ENCODE results near the gene CFL1.

CFL1 gene

GRCh38 chr11:65806979-65807378 lies 51.0 kb downstream of the CFL1 start:
- Histone ChIP-seq H3K36me3 (replicated peaks; ENCODE audit: low read depth, low read length) (no peaks in the 10 kb centered on the region), H4K20me1 (ENCODE audit: insufficient read depth, low read length) (no peaks in the 10 kb centered on the region), H3K27ac (ENCODE audit: low read length) (no peak overlapping the region), H3K4me2 (ENCODE audit: low read length) (peak overlapping the region; percentile 4; the same call in 1 of the 2 replicates), H3K4me1 (ENCODE audit: low read length) (peaks cover 14% of the 10 kb centered on the region), H3K79me2 (ENCODE audit: low read length) (no peaks in the 10 kb centered on the region), H3K9ac (ENCODE audit: low read length) (no peak overlapping the region), H3K27me3 (ENCODE audit: low read depth, low read length) (peaks cover 24% of the 10 kb centered on the region), H2AFZ (ENCODE audit: low read depth, low read length) (no peak overlapping the region), H3K4me3 (ENCODE audit: low read length) (no peak overlapping the region), H3K9me3 (ENCODE audit: insufficient read depth, low read length) (no peaks in the 10 kb centered on the region)
- no peak for TF ChIP-seq CTCF (IDR thresholded peaks at IDR 0.05; ENCODE audit: low read depth, low read length)
- no peak for TF ChIP-seq EZH2phosphoT487 (IDR thresholded peaks at IDR 0.05; ENCODE audit: low read depth)
